HG03045 (cell line): ENCODE results near the gene CEP41.

Source experiments
- ATAC-seq: cut with Tn5 transposase; IDR thresholded peaks from one replicate; pipeline ENCODE4 v1.9.1; 2021; ENCODE audit warnings: mild to moderate bottlenecking, moderate library complexity; ENCODE audit not compliant: unreplicated experiment

CEP41 gene

GRCh38 chr7:130353196-130353595, 87.6 kb downstream of the CEP41 start:
- ATAC-seq: no peak

GRCh38 chr7:130352194-130353074, 88.4 kb downstream of the CEP41 start:
- ATAC-seq: no peak

- no peak for ATAC-seq
Measured at GRCh38 chr7:130351791-130352090, 89.1 kb downstream of the CEP41 start.

- ATAC-seq: no peak
Measured at GRCh38 chr7:130350945-130351790, 89.6 kb downstream of the CEP41 start.

- ATAC-seq: no peak
Measured at GRCh38 chr7:130349911-130350782, 90.7 kb downstream of the CEP41 start.

GRCh38 chr7:130346941-130347340, 93.9 kb downstream of the CEP41 start:
- ATAC-seq: no peak

- ATAC-seq: no peak
Measured at GRCh38 chr7:130346177-130346905, 94.5 kb downstream of the CEP41 start.

GRCh38 chr7:130345725-130346124, 95.1 kb downstream of the CEP41 start:
- no peak for ATAC-seq

GRCh38 chr7:130345136-130345535, 95.7 kb downstream of the CEP41 start:
- ATAC-seq: no peak

- ATAC-seq: no peak
Measured at GRCh38 chr7:130344271-130344866, 96.4 kb downstream of the CEP41 start, which contains the start of gene CPA5. Gene CPA5, plus strand, starts transcription at chr7:130344816. Its CDS starts 1,670 bp downstream, at chr7:130346486.
